GM12878 (cell line): Measurements from ENCODE around the gene SLX4. TPM values are rescaled to one million over a fixed set of nuclear protein-coding genes. Genes with fewer than 3 reads are reported as not detected.
A peak's percentile ranks its signal among the peaks of the same experiment; 100 is the strongest.

Experiments
- EED ChIP-seq: sonication (generic); IDR thresholded peaks from 2 replicates; pipeline ENCODE4 v1.6.1; 2016; ENCODE audit warnings: antibody characterized with exemption, low read depth
- ETV6 ChIP-seq, 2 experiments: fragments of 450-650 bp in 1 of 2; IDR thresholded peaks in 1 of 2; conservative IDR thresholded peaks in 1 of 2; 2 replicates each; pipeline ENCODE4 v1.6.1; 2014; ENCODE audit warnings: antibody characterized with exemption in 1 of 2, borderline replicate concordance in 1 of 2, low read depth in 1 of 2, mild to moderate bottlenecking in 1 of 2, moderate library complexity in 1 of 2
- IKZF1 ChIP-seq: fragments of 450-650 bp; conservative IDR thresholded peaks from 2 replicates; pipeline ENCODE4 v1.6.1; 2017; ENCODE audit warnings: antibody characterized with exemption, mild to moderate bottlenecking
- JUND ChIP-seq: IDR thresholded peaks from 2 replicates; pipeline ENCODE4 v1.6.1; 2012; ENCODE audit warnings: low read depth, mild to moderate bottlenecking, low read length, improper control_type of control experiment, moderate library complexity
- NFIC ChIP-seq: IDR thresholded peaks from 2 replicates; pipeline ENCODE4 v1.6.1; 2012; ENCODE audit warnings: low read depth, mild to moderate bottlenecking, inconsistent platforms, low read length, moderate library complexity
- TAF1 ChIP-seq: IDR thresholded peaks from 2 replicates; pipeline ENCODE4 v1.6.1; 2011; ENCODE audit warnings: mild to moderate bottlenecking, low read depth, low read length, borderline replicate concordance
- ZNF687 ChIP-seq: fragments of 450-650 bp; IDR thresholded peaks from 2 replicates; pipeline ENCODE4 v1.6.1; 2017; ENCODE audit warnings: mild to moderate bottlenecking, moderate library complexity
- polyA plus RNA-seq, 11 experiments: library from polyadenylated mRNA; depleted of rRNA in 4 of 11; unstranded in 6 of 11; stranded (reverse) in 5 of 11; fragments of >200 nt; fragmentation: Nextera tagmentation in 4 of 11; fragmentation: Illumina TruSeq in 1 of 11; extraction: Ambion mirVana in 4 of 11; extraction: Trizol in 1 of 11; gene quantifications; 1 replicate in 1 of 11; 2 replicates in 10 of 11; pipeline versions ENCODE4 v1.2.1 to v1.2.3, GENCODE V29; 2011 to 2016; ENCODE audit warnings: inconsistent platforms in 2 of 11, missing spikeins in 2 of 11, low read depth in 1 of 11
- total RNA-seq, 4 experiments: library from RNA; depleted of rRNA in 3 of 4; stranded (reverse); fragments of >200 nt in 3 of 4; fragmentation: Illumina TruSeq in 1 of 4; extraction: Trizol in 1 of 4; gene quantifications; 2 replicates each; pipeline versions ENCODE4 v1.2.1 to v1.2.3, GENCODE V29; 2013 to 2021

The SLX4 gene
- total and polyA plus RNA-seq, 10 of the 15 experiments (the other 5 are each of a cell fraction or from before 2014, with no cell fraction given) = 0.18 to 12.3 (median 4.8) TPM

- TF ChIP-seq ZNF687 = 0 out of 2 replicates have a peak, but pooled peaks have one; percentile 22
- peak; percentile 46; the same call in 1 of the 2 replicates for TF ChIP-seq EED
- TF ChIP-seq NFIC = 0 out of 2 replicates have a peak, but pooled peaks have one; percentile 30
- TF ChIP-seq IKZF1 = 0 out of 2 replicates have a peak, but pooled peaks have one; percentile 10
- TF ChIP-seq TAF1 = 0 out of 2 replicates have a peak, but pooled peaks have one; percentile 17
- no peak for TF ChIP-seq JUND
- TF ChIP-seq ETV6 (conservative IDR thresholded peaks at IDR 0.05 in 1 of 2, IDR thresholded peaks at IDR 0.05 in 1 of 2; ENCODE audit: borderline replicate concordance in 1 of 2, low read depth in 1 of 2) = no peak; a peak in 1 of 4 replicates
Observed at GRCh38 chr16:3637371-3637923, 26.0 kb upstream of the SLX4 start (continued).
